K562 (cell line): ENCODE measurements around the gene ZSWIM3. TPM values are rescaled to one million over a fixed set of nuclear protein-coding genes. Genes with fewer than 3 reads are reported as not detected.

Experiments
- ASH1L ChIP-seq: fragments of 450-650 bp; IDR thresholded peaks from 2 replicates; pipeline ENCODE4 v1.6.1; 2018; ENCODE audit warnings: borderline replicate concordance, mild to moderate bottlenecking, low read depth; ENCODE audit not compliant: partially characterized antibody
- CBX5 ChIP-seq: IDR thresholded peaks from 2 replicates; pipeline ENCODE4 v1.6.1; 2014; ENCODE audit warnings: low read depth, borderline replicate concordance
- COPS2 ChIP-seq: fragments of 450-650 bp; conservative IDR thresholded peaks from 2 replicates; pipeline ENCODE4 v1.6.1; 2016; ENCODE audit warnings: mild to moderate bottlenecking, moderate library complexity
- EP300 ChIP-seq: IDR thresholded peaks from 2 replicates; pipeline ENCODE4 v1.6.1; 2012; ENCODE audit warnings: low read length, improper control_type of control experiment
- FOXJ2 ChIP-seq: fragments of 200-800 bp; sonication (Bioruptor generic); IDR thresholded peaks from 2 replicates; pipeline ENCODE4 v1.6.1; 2016; ENCODE audit warnings: missing genetic modification characterization, missing compliant biosample characterization
- HINFP ChIP-seq: fragments of 450-650 bp; conservative IDR thresholded peaks from 2 replicates; pipeline ENCODE4 v1.6.1; 2016; ENCODE audit warnings: missing genetic modification characterization, low read depth, mild to moderate bottlenecking, control low read depth, missing compliant biosample characterization
- KLF6 ChIP-seq: fragments of 250-450 bp; sonication (Bioruptor Pico); IDR thresholded peaks from 2 replicates; pipeline ENCODE4 v1.4.0; 2020; ENCODE audit warnings: mild to moderate bottlenecking, moderate library complexity, borderline replicate concordance
- NFYB ChIP-seq: IDR thresholded peaks from 2 replicates; pipeline ENCODE4 v1.6.1; 2011; ENCODE audit warnings: mild to moderate bottlenecking, moderate library complexity; ENCODE audit not compliant: insufficient read length; ENCODE audit errors: extremely low read depth
- NONO ChIP-seq, 2 experiments: fragments of 200-400 bp in 1 of 2; fragments of 450-650 bp in 1 of 2; formaldehyde crosslinking in 1 of 2; IDR thresholded peaks; 2 replicates each; pipeline ENCODE4 v1.6.1; 2017; ENCODE audit warnings: low read depth in 2 of 2, mild to moderate bottlenecking in 2 of 2, moderate library complexity in 2 of 2, low read length in 1 of 2
- PRMT5 ChIP-seq: sonication (generic); formaldehyde crosslinking; IDR thresholded peaks from 2 replicates; pipeline ENCODE4 v1.5.0; 2020; ENCODE audit warnings: missing genetic modification reagents
- RBM17 ChIP-seq: fragments of 200-400 bp; formaldehyde crosslinking; IDR thresholded peaks from 2 replicates; pipeline ENCODE4 v1.6.1; 2017; ENCODE audit warnings: low read depth, mild to moderate bottlenecking, low read length, borderline replicate concordance
- STAG1 ChIP-seq: sonication (generic); formaldehyde crosslinking; IDR thresholded peaks from 2 replicates; pipeline ENCODE4 v1.5.0; 2020; ENCODE audit warnings: missing genetic modification reagents, borderline replicate concordance
- TEAD2 ChIP-seq: fragments of 450-650 bp; IDR thresholded peaks from 2 replicates; pipeline ENCODE4 v1.6.1; 2016; ENCODE audit warnings: missing genetic modification characterization, control low read depth, missing compliant biosample characterization
- TEAD4 ChIP-seq, 2 experiments: sonication (generic) in 1 of 2; formaldehyde crosslinking in 1 of 2; IDR thresholded peaks; 2 replicates each; pipeline versions ENCODE4 v1.6.1 to v1.8.0; 2012 to 2022; ENCODE audit warnings: borderline replicate concordance in 1 of 2, inconsistent platforms in 1 of 2, low read length in 1 of 2, mild to moderate bottlenecking in 1 of 2, missing genetic modification reagents in 1 of 2
- ZBTB8A ChIP-seq: fragments of 450-650 bp; IDR thresholded peaks from 2 replicates; pipeline ENCODE4 v1.6.1; 2018; ENCODE audit warnings: mild to moderate bottlenecking, moderate library complexity; ENCODE audit not compliant: partially characterized antibody
- ZC3H11A ChIP-seq: IDR thresholded peaks from 2 replicates; pipeline ENCODE4 v1.6.1; 2012; ENCODE audit warnings: low read depth, low read length, improper control_type of control experiment
- ZEB2 ChIP-seq: fragments of 450-650 bp; IDR thresholded peaks from 2 replicates; pipeline ENCODE4 v1.6.1; 2016
- ZNF830 ChIP-seq: fragments of 250-450 bp; sonication (Bioruptor Pico); IDR thresholded peaks from 2 replicates; pipeline ENCODE4 v1.5.0; 2021; ENCODE audit warnings: mild to moderate bottlenecking
- polyA plus RNA-seq, 8 experiments: library from polyadenylated mRNA; depleted of rRNA in 4 of 8; stranded (reverse) in 5 of 8; unstranded in 3 of 8; fragments of >200 nt; fragmentation: Nextera tagmentation in 2 of 8; fragmentation: Illumina TruSeq in 1 of 8; extraction: Ambion mirVana in 2 of 8; extraction: Trizol in 1 of 8; gene quantifications; 2 replicates each; pipeline versions ENCODE4 v1.2.1 to v1.2.3, GENCODE V29; 2011 to 2014; ENCODE audit warnings: inconsistent platforms in 1 of 8, missing spikeins in 1 of 8
- total RNA-seq, 7 experiments: library from RNA; depleted of rRNA in 6 of 7; stranded (reverse); fragments of >200 nt in 6 of 7; fragmentation: Illumina TruSeq in 2 of 7; extraction: Trizol in 2 of 7; gene quantifications; 2 replicates each; pipeline versions ENCODE4 v1.2.1 to v1.2.3, GENCODE V29; 2011 to 2021; ENCODE audit warnings: low replicate concordance in 1 of 7
- TF ChIP-seq, protein P1 (sequence below): sonication (generic); formaldehyde crosslinking; IDR thresholded peaks from 2 replicates; pipeline ENCODE4 v1.8.0; 2022; ENCODE audit warnings: mild to moderate bottlenecking, low read depth, missing genetic modification reagents
- TF ChIP-seq, protein P2 (sequence below): fragments of 250-450 bp; sonication (Bioruptor Pico); IDR thresholded peaks from 2 replicates; pipeline ENCODE4 v1.5.0; 2021; ENCODE audit warnings: mild to moderate bottlenecking, moderate library complexity

The ZSWIM3 gene
- total and polyA plus RNA-seq, 9 of the 15 experiments (the other 6 are each of a cell fraction or from before 2014, with no cell fraction given), result 1.7 to 4.3 (median 2.9) TPM

DNA sequence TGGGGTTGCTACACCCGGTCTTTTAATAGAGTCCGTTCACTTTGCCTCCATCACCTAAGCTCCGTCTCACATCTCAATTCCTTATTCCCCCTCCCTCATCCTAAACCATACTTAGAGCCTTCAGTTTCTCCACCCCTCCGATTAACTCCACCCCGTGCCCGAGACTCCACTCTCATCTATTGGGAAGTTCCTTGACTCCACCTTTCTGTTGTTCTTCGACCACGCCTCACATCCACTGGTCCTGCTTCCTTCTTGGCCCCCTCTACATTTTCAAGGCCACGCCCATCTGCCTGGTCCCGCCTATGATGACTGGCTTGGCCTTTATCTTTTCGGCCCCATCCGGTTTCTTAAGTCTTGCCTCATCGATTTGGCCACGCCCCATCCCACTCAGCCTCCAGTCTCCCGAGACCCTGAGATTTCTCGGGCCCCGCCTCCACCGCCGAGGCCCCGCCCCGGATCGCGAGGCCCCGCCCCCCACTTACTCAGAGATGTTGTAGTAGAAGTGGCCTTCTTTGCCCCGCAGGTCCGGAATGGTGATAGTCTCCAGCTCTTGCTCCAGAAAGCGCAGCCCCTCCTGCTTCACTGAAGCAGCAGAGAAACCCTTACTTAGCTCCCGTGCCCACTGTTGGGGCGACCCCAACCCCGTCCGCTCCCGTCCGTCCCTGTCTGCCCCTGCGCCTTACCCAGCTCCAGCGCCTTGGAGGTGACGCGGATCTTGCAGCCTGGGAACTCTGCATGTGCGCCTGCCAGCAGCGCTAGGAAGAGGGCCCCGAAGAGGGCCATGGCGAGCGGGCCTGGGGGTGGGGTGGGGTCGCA is 53.5 kb downstream of the ZSWIM3 start (continued):
- TF ChIP-seq HINFP (no peak), STAG1 (no peak), NONO (IDR thresholded peaks at IDR 0.05; ENCODE audit: low read depth in 2 of 2, low read length in 1 of 2) (no peak), TEAD4 (IDR thresholded peaks at IDR 0.05; ENCODE audit: low read length) (peak; percentile 17; the same call in 1 of the 2 replicates), TEAD4 (CRISPR knock-in tag; IDR thresholded peaks at IDR 0.05; ENCODE audit: borderline replicate concordance) (no peak), ZBTB8A (no peak), NFYB (no peak), ZC3H11A (no peak), KLF6 (CRISPR knock-in tag) (no peak), ZEB2 (peak; percentile 49; the same call in 1 of the 2 replicates), ASH1L (peak; percentile 51), CBX5 (no peak), PRMT5 (CRISPR knock-in tag) (no peak), FOXJ2 (no peak), EP300 (peak; percentile 82), TEAD2 (no peak), COPS2 (no peak), RBM17 (no peak), ZNF830 (CRISPR knock-in tag) (no peak)
- TF ChIP-seq, protein P1, sequence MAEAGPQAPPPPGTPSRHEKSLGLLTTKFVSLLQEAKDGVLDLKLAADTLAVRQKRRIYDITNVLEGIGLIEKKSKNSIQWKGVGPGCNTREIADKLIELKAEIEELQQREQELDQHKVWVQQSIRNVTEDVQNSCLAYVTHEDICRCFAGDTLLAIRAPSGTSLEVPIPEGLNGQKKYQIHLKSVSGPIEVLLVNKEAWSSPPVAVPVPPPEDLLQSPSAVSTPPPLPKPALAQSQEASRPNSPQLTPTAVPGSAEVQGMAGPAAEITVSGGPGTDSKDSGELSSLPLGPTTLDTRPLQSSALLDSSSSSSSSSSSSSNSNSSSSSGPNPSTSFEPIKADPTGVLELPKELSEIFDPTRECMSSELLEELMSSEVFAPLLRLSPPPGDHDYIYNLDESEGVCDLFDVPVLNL (CRISPR knock-in tag), result no peak
- TF ChIP-seq, protein P2, sequence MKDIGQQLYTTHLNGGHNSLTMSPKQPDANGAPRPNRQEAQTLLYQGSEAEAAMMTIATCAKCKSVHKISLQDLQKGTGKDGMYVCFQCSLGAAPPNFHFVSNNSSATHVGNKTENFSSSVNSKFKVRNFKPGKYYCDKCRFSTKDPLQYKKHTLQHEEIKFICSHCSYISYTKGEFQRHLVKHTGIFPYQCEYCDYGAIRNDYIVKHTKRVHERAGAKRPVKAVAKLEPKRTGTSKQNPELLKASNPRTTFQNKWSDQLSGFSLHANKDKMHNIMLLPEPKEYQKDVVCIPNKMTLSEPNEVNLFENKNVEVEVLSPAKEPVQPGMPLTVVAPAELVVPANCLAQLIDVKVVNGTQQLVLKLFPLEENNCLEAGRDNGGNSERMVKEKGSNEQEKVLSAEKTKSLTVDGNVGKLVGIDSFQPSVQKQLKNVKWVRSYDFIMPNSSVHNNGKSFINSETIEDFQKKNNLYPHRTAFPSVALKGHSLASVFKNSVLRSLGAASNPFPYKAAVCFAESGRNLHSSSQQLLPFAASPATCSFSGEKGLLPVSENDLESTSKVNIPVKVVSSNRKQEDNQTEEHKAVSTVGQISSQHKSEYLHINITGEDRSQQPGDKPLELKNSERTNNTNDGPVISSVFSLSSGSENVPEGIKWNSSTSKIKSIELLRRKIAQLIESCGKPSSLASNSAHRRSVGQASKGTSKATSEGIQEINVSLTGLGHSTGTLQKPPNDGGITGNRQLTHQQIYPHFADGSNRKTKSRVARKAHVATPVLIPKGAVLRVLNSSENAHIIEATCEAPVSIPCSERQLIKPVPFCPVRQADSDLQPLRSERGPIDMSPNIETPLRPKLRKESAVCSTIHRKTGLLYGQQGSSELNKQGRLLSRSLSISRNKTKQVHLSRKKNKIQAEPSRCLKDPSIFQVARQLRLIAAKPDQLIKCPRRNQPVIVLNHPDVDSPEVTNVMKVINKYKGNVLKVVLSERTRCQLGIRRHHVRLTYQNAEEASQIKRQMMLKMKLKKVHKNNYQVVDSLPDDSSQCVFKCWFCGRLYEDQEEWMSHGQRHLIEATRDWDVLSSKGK, result no peak
